Left hindlimb (tissue), 1 donor: ENCODE results near the gene ARCN1.

Experiments used
- DNase-seq: peaks from one replicate; pipeline ENCODE4 v3.0.0-alpha.2; 2018

ARCN1 gene

GRCh38 chr11:118572061-118572980 is at the start of gene ARCN1:
ARCN1 (plus strand) TSS chr11:118572409; CDS start chr11:118572548, 139 bp downstream.
- peak; percentile 94 for DNase-seq

GRCh38 chr11:118522571-118523072 is 49.6 kb upstream of the ARCN1 start:
- no peak for DNase-seq

DNA sequence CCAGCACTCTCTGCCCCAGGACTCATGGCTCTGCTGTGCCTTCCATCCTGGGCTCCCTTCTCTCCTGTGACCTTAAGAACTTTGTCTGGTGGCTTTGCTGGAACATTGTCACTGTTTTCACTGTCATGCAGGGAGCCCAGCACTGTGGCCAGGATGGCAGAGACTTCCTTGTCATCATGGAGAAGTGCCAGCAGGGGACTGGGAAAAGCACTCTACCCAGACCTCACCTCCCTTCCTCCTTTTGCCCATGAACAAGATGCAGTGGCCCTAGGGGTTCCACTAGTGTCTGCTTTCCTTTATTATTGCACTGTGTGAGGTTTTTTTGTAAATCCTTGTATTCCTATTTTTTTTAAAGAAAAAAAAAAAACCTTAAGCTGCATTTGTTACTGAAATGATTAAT is 47.9 kb upstream of the ARCN1 start:
- DNase-seq = no peak

DNA sequence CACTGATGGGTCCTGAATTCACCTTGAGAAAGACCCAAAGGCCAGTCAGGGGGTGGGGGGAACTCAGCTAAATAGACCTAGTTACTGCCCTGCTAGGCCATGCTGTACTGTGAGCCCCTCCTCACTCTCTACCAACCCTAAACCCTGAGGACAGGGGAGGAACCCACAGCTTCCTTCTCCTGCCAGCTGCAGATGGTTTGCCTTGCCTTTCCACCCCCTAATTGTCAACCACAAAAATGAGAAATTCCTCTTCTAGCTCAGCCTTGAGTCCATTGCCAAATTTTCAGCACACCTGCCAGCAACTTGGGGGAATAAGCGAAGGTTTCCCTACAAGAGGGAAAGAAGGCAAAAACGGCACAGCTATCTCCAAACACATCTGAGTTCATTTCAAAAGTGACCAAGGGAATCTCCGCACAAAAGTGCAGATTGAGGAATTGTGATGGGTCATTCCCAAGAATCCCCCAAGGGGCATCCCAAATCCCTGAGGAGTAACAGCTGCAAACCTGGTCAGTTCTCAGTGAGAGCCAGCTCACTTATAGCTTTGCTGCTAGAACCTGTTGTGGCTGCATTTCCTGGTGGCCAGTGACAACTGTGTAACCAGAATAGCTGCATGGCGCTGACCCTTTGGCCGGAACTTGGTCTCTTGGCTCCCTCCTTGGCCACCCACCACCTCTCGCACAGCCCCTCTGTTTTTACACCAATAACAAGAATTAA is 47.3 kb upstream of the ARCN1 start:
- no peak for DNase-seq

GRCh38 chr11:118526688-118527087 is 45.5 kb upstream of the ARCN1 start:
- no peak for DNase-seq

GRCh38 chr11:118527109-118527508 is 45.1 kb upstream of the ARCN1 start, which contains the start of gene TTC36:
TTC36 (plus strand) TSS chr11:118527474; CDS start chr11:118527495, 21 bp downstream.
- DNase-seq = no peak

GRCh38 chr11:118528511-118528910 is 43.7 kb upstream of the ARCN1 start:
- DNase-seq = no peak

GRCh38 chr11:118529584-118530175 is 42.5 kb upstream of the ARCN1 start:
- no peak for DNase-seq

DNA sequence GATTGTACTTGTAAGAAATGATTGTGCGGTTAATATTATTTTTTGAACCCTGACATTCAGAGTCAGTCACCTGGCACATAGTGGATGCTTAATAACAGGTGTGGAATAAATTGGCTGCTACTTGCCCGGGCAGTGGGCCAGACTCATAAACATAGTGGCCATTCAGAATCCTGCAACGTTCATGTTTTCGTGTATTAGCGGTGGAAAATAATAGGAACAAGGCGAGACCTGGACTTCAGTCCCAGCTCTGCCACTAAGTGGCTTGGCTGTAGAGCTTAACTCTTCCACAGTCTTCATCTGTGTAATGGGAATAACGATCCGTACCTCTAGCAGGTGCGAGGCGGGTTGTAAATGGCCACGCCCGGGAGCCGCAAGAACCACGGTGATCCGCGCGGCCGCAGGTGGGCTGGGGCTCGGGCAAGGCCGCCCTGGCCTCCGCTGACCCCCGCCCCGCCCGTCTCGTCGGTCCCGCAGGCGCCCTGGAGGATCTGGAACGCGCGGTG is 42.0 kb upstream of the ARCN1 start:
- no peak for DNase-seq

GRCh38 chr11:118530683-118531596 is 41.3 kb upstream of the ARCN1 start, which contains the start of gene TMEM25:
TMEM25 (plus strand) TSS chr11:118531192; CDS start chr11:118531802, 610 bp downstream.
- peak; percentile 79 for DNase-seq

- no peak for DNase-seq
These were observed 40.6 kb upstream of the ARCN1 start for GRCh38 chr11:118531597-118532084.

DNA sequence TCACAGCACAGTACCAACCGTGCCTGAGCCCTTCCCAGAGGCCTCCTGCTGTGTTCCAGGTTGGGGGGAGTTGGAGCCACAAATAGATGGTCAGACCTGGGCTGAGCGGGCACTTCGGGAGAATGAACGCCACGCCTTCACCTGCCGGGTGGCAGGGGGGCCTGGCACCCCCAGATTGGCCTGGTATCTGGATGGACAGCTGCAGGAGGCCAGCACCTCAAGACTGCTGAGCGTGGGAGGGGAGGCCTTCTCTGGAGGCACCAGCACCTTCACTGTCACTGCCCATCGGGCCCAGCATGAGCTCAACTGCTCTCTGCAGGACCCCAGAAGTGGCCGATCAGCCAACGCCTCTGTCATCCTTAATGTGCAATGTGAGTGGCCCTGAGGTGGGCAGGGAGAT is 40.1 kb upstream of the ARCN1 start:
- no peak for DNase-seq

DNA sequence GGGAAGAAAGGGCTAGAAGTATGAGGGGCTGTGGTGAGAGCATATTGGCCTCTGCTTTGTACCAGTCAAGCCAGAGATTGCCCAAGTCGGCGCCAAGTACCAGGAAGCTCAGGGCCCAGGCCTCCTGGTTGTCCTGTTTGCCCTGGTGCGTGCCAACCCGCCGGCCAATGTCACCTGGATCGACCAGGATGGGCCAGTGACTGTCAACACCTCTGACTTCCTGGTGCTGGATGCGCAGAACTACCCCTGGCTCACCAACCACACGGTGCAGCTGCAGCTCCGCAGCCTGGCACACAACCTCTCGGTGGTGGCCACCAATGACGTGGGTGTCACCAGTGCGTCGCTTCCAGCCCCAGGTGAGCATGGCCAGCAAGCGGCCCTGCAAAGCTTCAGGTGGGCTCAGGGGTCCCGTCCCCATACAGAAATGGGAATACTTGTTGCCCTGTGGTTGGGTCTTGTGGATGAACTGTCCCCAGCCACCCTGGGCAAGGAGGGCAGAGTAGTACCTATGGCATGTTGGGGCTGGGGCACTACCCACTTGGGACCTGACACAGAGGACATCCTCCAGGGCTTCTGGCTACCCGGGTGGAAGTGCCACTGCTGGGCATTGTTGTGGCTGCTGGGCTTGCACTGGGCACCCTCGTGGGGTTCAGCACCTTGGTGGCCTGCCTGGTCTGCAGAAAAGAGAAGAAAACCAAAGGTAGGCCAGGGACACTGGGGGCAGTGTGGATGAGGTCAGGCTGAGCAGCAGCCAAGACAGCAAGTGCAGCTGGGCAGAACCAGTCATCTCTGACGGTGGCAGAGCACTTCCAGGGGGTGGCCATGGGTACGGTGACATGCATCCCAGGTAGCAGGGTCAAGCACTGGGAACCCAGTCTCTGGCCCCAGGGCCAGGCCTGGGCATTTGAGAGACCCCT is 39.1 kb upstream of the ARCN1 start:
- no peak for DNase-seq

GRCh38 chr11:118533769-118534729 is 38.2 kb upstream of the ARCN1 start:
- no peak for DNase-seq

- DNase-seq = no peak
These were observed 36.9 kb upstream of the ARCN1 start for GRCh38 chr11:118535261-118535660.

- no peak for DNase-seq
These were observed 35.5 kb upstream of the ARCN1 start for GRCh38 chr11:118536726-118537125.

DNA sequence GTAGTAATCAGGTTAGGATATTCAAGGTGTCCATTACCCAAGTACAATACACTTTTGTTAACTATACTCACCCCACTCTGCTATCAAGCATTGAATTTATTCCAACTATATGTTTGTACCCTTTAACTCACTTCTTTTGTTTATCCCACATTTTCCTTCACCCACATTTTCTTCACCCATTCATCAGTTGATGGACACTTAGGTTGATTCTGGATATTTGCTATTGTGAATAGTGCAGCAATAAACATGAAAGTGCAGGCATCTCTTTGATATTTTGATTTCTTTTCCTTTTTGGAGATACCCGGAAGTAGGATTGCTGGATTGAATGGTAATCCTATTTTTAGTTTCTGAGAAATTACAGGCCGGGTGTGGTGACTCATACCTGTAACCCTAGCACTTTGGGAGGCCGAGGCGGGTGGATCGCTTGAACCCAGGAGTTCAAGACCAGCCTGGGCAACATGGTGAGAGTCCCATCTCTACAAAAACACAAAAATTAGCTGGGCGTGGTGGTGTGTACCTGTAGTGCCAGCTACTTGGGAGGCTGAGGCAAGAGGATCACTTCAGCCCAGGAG is 34.7 kb upstream of the ARCN1 start:
- DNase-seq = no peak

DNA sequence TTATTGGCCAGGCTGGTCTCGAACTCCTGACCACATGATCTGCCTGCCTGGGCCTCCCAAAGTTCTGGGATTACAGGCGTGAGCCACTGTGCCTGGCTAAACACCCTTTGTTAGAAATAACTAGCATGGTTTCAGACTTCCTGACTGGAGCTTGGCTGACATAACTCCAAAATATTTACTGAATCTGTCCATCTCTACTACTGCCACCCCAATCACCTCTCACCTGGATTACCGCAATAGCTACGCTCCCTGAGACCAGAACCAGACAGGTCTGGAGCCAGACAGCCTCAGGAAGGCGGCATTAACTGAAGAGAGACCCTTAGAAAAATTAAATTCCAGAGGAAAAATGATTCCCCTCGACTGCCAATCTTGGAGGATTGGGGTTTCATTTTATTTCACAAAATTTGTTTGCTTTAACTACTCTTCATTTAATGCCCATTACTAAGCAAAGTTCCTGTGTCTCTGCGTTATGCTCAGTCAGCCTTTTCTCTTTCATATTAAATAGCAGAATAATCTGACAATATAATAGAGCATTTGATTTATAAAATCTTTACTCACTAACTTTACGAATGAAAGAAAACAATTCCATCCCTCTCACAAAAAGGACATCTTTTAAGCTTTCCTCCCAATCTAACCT is 28.1 kb upstream of the ARCN1 start:
- DNase-seq = no peak
